ENCODE measurements around the gene PAQR7.

DNA sequence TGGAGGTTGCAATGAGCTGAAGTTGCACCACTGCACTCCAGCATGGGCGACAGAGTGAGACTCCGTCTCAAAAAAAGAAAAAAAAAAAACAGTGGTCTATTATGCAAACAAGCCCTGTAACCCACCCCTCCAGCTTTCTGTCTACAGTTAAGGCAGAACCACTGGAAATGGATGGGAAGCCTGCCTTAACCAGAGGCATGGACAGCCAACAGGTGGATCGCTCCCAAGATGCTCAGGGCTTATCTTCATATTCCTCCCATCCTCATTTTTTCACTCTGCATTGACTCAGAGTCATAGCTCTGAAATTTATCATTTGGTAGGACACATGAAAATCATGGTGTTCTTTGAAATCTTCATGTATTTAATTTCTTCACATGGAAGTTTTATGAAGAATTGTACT is 47.0 kb downstream of the PAQR7 start:
- TF ChIP-seq POLR2A (IDR thresholded peaks at IDR 0.05; ENCODE audit: low read length) (no peak), GATA1 (IDR thresholded peaks at IDR 0.05; ENCODE audit: low read depth, low read length) (no peak)

Data from erythroblast (primary cell).